H1 (cell line): ENCODE measurements around the gene GLB1L2. TPM values are rescaled to one million over a fixed set of nuclear protein-coding genes. Genes with fewer than 3 reads are reported as not detected.

Source experiments
- CTCF ChIA-PET: fragments of 300-600 bp; sonication (Branson Sonifier 250); formaldehyde crosslinking; loops from one replicate; lab custom pipeline; 2021; ENCODE audit not compliant: partially characterized antibody; lab: Charles Lee
- POLR2A ChIA-PET: fragments of 300-600 bp; sonication (Branson Sonifier 250); formaldehyde crosslinking; loops from one replicate; lab custom pipeline; 2021; ENCODE audit warnings: inconsistent platforms; ENCODE audit not compliant: partially characterized antibody; lab: Charles Lee
- DNase-seq, 2 experiments: peaks; one replicate each; pipeline versions ENCODE4 v3.0.0 to v3.0.0-alpha.2; 2010 to 2022; ENCODE audit warnings: low spot score in 2 of 2, low read depth in 1 of 2, mixed read lengths in 1 of 2
- FAIRE-seq: peaks from 2 replicates; lab custom pipeline; 2011; peaks lifted over from hg19 to GRCh38; lab: Jason Lieb, UNC
- H2AFZ ChIP-seq: 2 replicates; pipeline ENCODE4 v1.8.1; 2012; ENCODE audit warnings: low read length, inconsistent platforms
- H2AK5ac ChIP-seq: 2 replicates; pipeline ENCODE4 v1.6.1; 2013; ENCODE audit warnings: low read depth, low read length
- H2BK120ac ChIP-seq: replicated peaks from 2 replicates; pipeline ENCODE3; 2013; ENCODE audit warnings: low read depth, low read length, inconsistent platforms
- H2BK12ac ChIP-seq: 2 replicates; pipeline ENCODE4 v1.6.1; 2013; ENCODE audit warnings: low read depth, low read length
- H2BK15ac ChIP-seq: 2 replicates; pipeline ENCODE4 v1.6.1; 2013; ENCODE audit warnings: low read length
- H2BK20ac ChIP-seq: 2 replicates; pipeline ENCODE4 v1.6.1; 2013; ENCODE audit warnings: low read length
- H2BK5ac ChIP-seq: 2 replicates; pipeline ENCODE4 v1.6.1; 2013; ENCODE audit warnings: low read depth, low read length
- H3K14ac ChIP-seq: 2 replicates; pipeline ENCODE4 v1.6.1; 2013; ENCODE audit warnings: inconsistent platforms; ENCODE audit not compliant: insufficient read length
- H3K18ac ChIP-seq: 2 replicates; pipeline ENCODE4 v1.6.1; 2013; ENCODE audit warnings: low read length; ENCODE audit errors: extremely low read depth
- H3K23ac ChIP-seq: 2 replicates; pipeline ENCODE4 v1.6.1; 2013; ENCODE audit warnings: inconsistent platforms; ENCODE audit not compliant: insufficient read length
- H3K23me2 ChIP-seq: 2 replicates; pipeline ENCODE4 v1.6.1; 2013; ENCODE audit warnings: low read depth, low read length
- H3K27ac ChIP-seq: 2 replicates; pipeline ENCODE4 v1.6.1; 2011; ENCODE audit warnings: low read depth, low read length, inconsistent platforms
- H3K27me3 ChIP-seq, 4 experiments: replicated peaks in 1 of 4; 1 replicate in 1 of 4; 2 replicates in 3 of 4; pipeline versions ENCODE4 v1.6.1 to v1.8.1; 2011 to 2013; ENCODE audit warnings: low read length in 3 of 4, mild to moderate bottlenecking in 3 of 4, inconsistent platforms in 2 of 4, mixed read lengths in 2 of 4, moderate library complexity in 1 of 4; ENCODE audit not compliant: control insufficient read depth in 3 of 4, insufficient read depth in 3 of 4; ENCODE audit errors: extremely low read depth in 1 of 4
- H3K36me3 ChIP-seq, 4 experiments: 2 replicates each; pipeline versions ENCODE4 v1.6.1 to v1.8.1; 2011 to 2013; ENCODE audit warnings: mild to moderate bottlenecking in 4 of 4, low read length in 3 of 4, moderate library complexity in 2 of 4, control low read depth in 1 of 4, inconsistent platforms in 1 of 4; ENCODE audit not compliant: insufficient read depth in 4 of 4, control insufficient read depth in 2 of 4
- H3K4ac ChIP-seq: replicated peaks from 2 replicates; pipeline ENCODE3; 2013; ENCODE audit warnings: low read length, low read depth, mixed read lengths, inconsistent platforms; ENCODE audit not compliant: insufficient read length
- H3K4me1 ChIP-seq, 4 experiments: replicated peaks in 1 of 4; 1 replicate in 1 of 4; 2 replicates in 3 of 4; pipeline versions ENCODE4 v1.6.1 to v1.8.1; 2011 to 2013; ENCODE audit warnings: low read length in 3 of 4, inconsistent platforms in 2 of 4, mixed read lengths in 1 of 4; ENCODE audit not compliant: insufficient read depth in 4 of 4, control insufficient read depth in 3 of 4
- H3K4me2 ChIP-seq, 2 experiments: 2 replicates each; pipeline versions ENCODE4 v1.6.1 to v1.8.1; 2011 to 2013; ENCODE audit warnings: low read depth in 2 of 2, low read length in 2 of 2, control low read depth in 1 of 2, inconsistent platforms in 1 of 2, mild to moderate bottlenecking in 1 of 2; ENCODE audit not compliant: insufficient read depth in 1 of 2
- H3K4me3 ChIP-seq, 4 experiments: fragments of 200-600, 300-600 bp in 1 of 4; sonication (generic), shearing (Covaris generic), sonication (Bioruptor Twin) in 1 of 4; 2 replicates each; pipeline versions ENCODE4 v1.5.1 to v1.8.1; 2011 to 2016; ENCODE audit warnings: low read length in 4 of 4, low read depth in 3 of 4, control low read depth in 2 of 4, inconsistent platforms in 2 of 4, mild to moderate bottlenecking in 2 of 4, mixed read lengths in 1 of 4, moderate library complexity in 1 of 4; ENCODE audit not compliant: insufficient read depth in 2 of 4; ENCODE audit errors: extremely low read depth in 1 of 4
- H3K56ac ChIP-seq: replicated peaks from 2 replicates; pipeline ENCODE3; 2013; ENCODE audit warnings: low read depth, mild to moderate bottlenecking, mixed read lengths, low read length, inconsistent platforms; ENCODE audit not compliant: insufficient read length
- H3K79me1 ChIP-seq: 2 replicates; pipeline ENCODE4 v1.6.1; 2013; ENCODE audit warnings: low read depth, low read length, control low read depth
- H3K79me2 ChIP-seq, 2 experiments: 2 replicates each; pipeline versions ENCODE4 v1.6.1 to v1.8.1; 2012 to 2013; ENCODE audit warnings: low read length in 2 of 2, mild to moderate bottlenecking in 2 of 2, inconsistent platforms in 1 of 2; ENCODE audit not compliant: insufficient read depth in 2 of 2, control insufficient read depth in 1 of 2
- H3K9ac ChIP-seq, 4 experiments: replicated peaks in 1 of 4; 1 replicate in 1 of 4; 2 replicates in 3 of 4; pipeline versions ENCODE4 v1.6.1 to v1.8.1; 2011 to 2013; ENCODE audit warnings: low read depth in 3 of 4, low read length in 3 of 4, control low read depth in 2 of 4, mild to moderate bottlenecking in 2 of 4, moderate library complexity in 2 of 4, inconsistent platforms in 1 of 4; ENCODE audit errors: extremely low read depth in 1 of 4
- H3K9me3 ChIP-seq, 2 experiments: 2 replicates each; pipeline versions ENCODE4 v1.6.1 to v1.8.1; 2012 to 2013; ENCODE audit warnings: mild to moderate bottlenecking in 2 of 2, moderate library complexity in 2 of 2, control low read depth in 1 of 2, inconsistent platforms in 1 of 2, low read depth in 1 of 2, low read length in 1 of 2, mixed read lengths in 1 of 2; ENCODE audit not compliant: insufficient read depth in 2 of 2
- H4K20me1 ChIP-seq, 2 experiments: replicated peaks in 1 of 2; 2 replicates each; pipeline versions ENCODE3 to v1.8.1; 2011 to 2013; ENCODE audit warnings: inconsistent platforms in 2 of 2, low read length in 2 of 2, mild to moderate bottlenecking in 1 of 2; ENCODE audit not compliant: insufficient read depth in 2 of 2, control insufficient read depth in 1 of 2
- H4K5ac ChIP-seq: 2 replicates; pipeline ENCODE4 v1.6.1; 2013; ENCODE audit warnings: low read length, low read depth, mixed read lengths, inconsistent platforms; ENCODE audit not compliant: insufficient read length
- H4K8ac ChIP-seq: 2 replicates; pipeline ENCODE4 v1.8.0; 2013; ENCODE audit warnings: mild to moderate bottlenecking, moderate library complexity, low read length, inconsistent platforms; ENCODE audit not compliant: insufficient read depth; ENCODE audit errors: extremely low read depth
- H4K91ac ChIP-seq: replicated peaks from 2 replicates; pipeline ENCODE3; 2013; ENCODE audit warnings: low read length, mixed read lengths, inconsistent platforms; ENCODE audit not compliant: insufficient read length
- BACH1 ChIP-seq: IDR thresholded peaks from 2 replicates; pipeline ENCODE4 v1.6.1; 2012; ENCODE audit warnings: low read length, improper control_type of control experiment
- CREB1 ChIP-seq: IDR thresholded peaks from 2 replicates; pipeline ENCODE4 v1.6.1; 2012; ENCODE audit warnings: inconsistent platforms
- E2F6 ChIP-seq: IDR thresholded peaks from 2 replicates; pipeline ENCODE4 v1.6.1; 2012; ENCODE audit warnings: inconsistent platforms
- MAX ChIP-seq: IDR thresholded peaks from 2 replicates; pipeline ENCODE4 v1.6.1; 2012; ENCODE audit warnings: inconsistent platforms
- RBBP5 ChIP-seq: IDR thresholded peaks from 2 replicates; pipeline ENCODE4 v1.7.1; 2012; ENCODE audit warnings: low read depth, mild to moderate bottlenecking, inconsistent platforms, low read length, moderate library complexity, borderline replicate concordance
- SIN3A ChIP-seq, 2 experiments: IDR thresholded peaks in 1 of 2; conservative IDR thresholded peaks in 1 of 2; 2 replicates each; pipeline ENCODE4 v1.6.1; 2011 to 2012; ENCODE audit warnings: low read length in 2 of 2, improper control_type of control experiment in 1 of 2, low read depth in 1 of 2, mild to moderate bottlenecking in 1 of 2
- WGBS, 2 experiments: shearing (Covaris generic) in 1 of 2; methylation state at CpG; one replicate each; pipeline versions ENCODE4 v1.1.6 to v1.1.7; 2013 to 2015; ENCODE audit warnings: low lambda C conversion rate in 2 of 2, mixed read lengths in 2 of 2, inconsistent platforms in 1 of 2, low coverage in 1 of 2, missing lambda C conversion rate in 1 of 2; ENCODE audit not compliant: insufficient replicate concordance in 2 of 2, insufficient coverage in 1 of 2, insufficient read length in 1 of 2; ENCODE audit errors: extremely low coverage in 1 of 2, missing lambda C conversion rate in 1 of 2; 5-methylcytosine and 5-hydroxymethylcytosine counted together
- long read RNA-seq, 2 experiments: library from RNA in 1 of 2; library from capped mRNA in 1 of 2; stranded (forward); transcript quantifications; one replicate each; pipeline ENCODE4 v2.0.0, GENCODE V29; 2021; ENCODE audit warnings: inconsistent platforms in 1 of 2
- polyA minus RNA-seq, 3 experiments: library from RNA; depleted of rRNA, polyadenylated mRNA; stranded (reverse); fragments of >200 nt; gene quantifications; 1 replicate in 2 of 3; 2 replicates in 1 of 3; pipeline ENCODE4 v1.2.3, GENCODE V29; 2011
- polyA plus RNA-seq, 7 experiments: library from polyadenylated mRNA; depleted of rRNA in 3 of 7; stranded (reverse) in 5 of 7; unstranded in 2 of 7; fragments of >200 nt in 5 of 7; fragments of 200-250 nt in 2 of 7; gene quantifications; 1 replicate in 5 of 7; 2 replicates in 1 of 7; 4 replicates in 1 of 7; pipeline versions ENCODE4 v1.2.1 to v1.2.3, GENCODE V29; 2011 to 2013; ENCODE audit warnings: missing spikeins in 2 of 7, mixed read lengths in 2 of 7
- total RNA-seq: library from RNA; stranded (reverse); fragmentation: NEBNext Ultra II Directional; extraction: Animal tissue kit (Norgen Biotek cat#: 25700); gene quantifications from 2 replicates; pipeline ENCODE4 v1.2.1, GENCODE V29; 2021

The GLB1L2 gene
- total RNA-seq = 7.9 and 8.0 TPM in 2 replicates
- polyA plus RNA-seq (2011; rRNA removed) = 4.4 and 5.7 TPM in 2 replicates
- polyA plus RNA-seq (2011; cell fraction: cytosol; rRNA removed) = 6.2 TPM
- 17.5 TPM for polyA plus RNA-seq (2011; cell fraction: nucleus; rRNA removed)
- 4.7 to 8.2 TPM (median 6.0 TPM) in 4 replicates for polyA plus RNA-seq (2012, experiment 1 of 2)
- 5.8 TPM for polyA plus RNA-seq (2012, experiment 2 of 2)
- polyA plus RNA-seq (2013, experiment 1 of 2) = 9.0 TPM
- polyA plus RNA-seq (2013, experiment 2 of 2) = 9.1 TPM
- polyA minus RNA-seq (2011; rRNA and poly(A)+ RNA removed) = 5.7 and 6.8 TPM in 2 replicates
- 2.8 TPM for polyA minus RNA-seq (2011; cell fraction: cytosol; rRNA and poly(A)+ RNA removed)
- polyA minus RNA-seq (2011; cell fraction: nucleus; rRNA and poly(A)+ RNA removed) = 3.1 TPM
- long read RNA-seq, experiment 1, partial matches to known transcripts = 1 of 3 reads
- long read RNA-seq, experiment 1, other reads (novel, unspliced or antisense) = 2 of 3 reads
- long read RNA-seq, experiment 2, partial matches to known transcripts = 0 of 2 reads
- long read RNA-seq, experiment 2, other reads (novel, unspliced or antisense) = 1 of 2 reads

- H2BK120ac ChIP-seq = no peak within 1 kb of the TSS
- POLR2A ChIA-PET = interaction anchor here (1.3 to 2.1 kb wide), 2 partner anchors 11 to 58 kb away, joined by 3 to 7 read pairs; no protein-coding TSS in a partner anchor
- peak in 1 of 2 experiments; percentile 86 for DNase-seq
- H3K79me1 ChIP-seq = no peaks in the 10 kb centered on the region
- no peak within 1 kb of the TSS for H2AK5ac ChIP-seq
- H4K20me1 ChIP-seq = no peaks in the 10 kb centered on the region
- no peak within 1 kb of the TSS for H3K4ac ChIP-seq
- H3K9ac ChIP-seq = peak within 1 kb of the TSS in 1 of 4 experiments; percentile 52; a peak in 2 of 7 replicates
- no peak within 1 kb of the TSS; the same call in 1 of the 2 replicates for H4K8ac ChIP-seq
- H2BK12ac ChIP-seq = no peak within 1 kb of the TSS
- no peaks in the 10 kb centered on the region for H3K79me2 ChIP-seq
- no peak within 1 kb of the TSS for H3K56ac ChIP-seq
- peaks cover 0 to 36% (median 24%) of the 10 kb centered on the region in 4 experiments; a peak in 5 of 7 replicates for H3K27me3 ChIP-seq
- H3K18ac ChIP-seq = no peak within 1 kb of the TSS; the same call in 1 of the 2 replicates
- no peak within 1 kb of the TSS for H4K5ac ChIP-seq
- H3K4me1 ChIP-seq = peaks cover 0 to 5% (median 4%) of the 10 kb centered on the region in 4 experiments; a peak in 4 of 7 replicates
- no peak within 1 kb of the TSS for H2BK5ac ChIP-seq
- CTCF ChIA-PET = interaction anchor here (0.9 to 2.1 kb wide), 5 partner anchors 10 to 649 kb away, joined by 3 to 5 read pairs (median 3); no protein-coding TSS in a partner anchor
- H3K14ac ChIP-seq = no peak within 1 kb of the TSS
- no peak within 1 kb of the TSS for H2BK15ac ChIP-seq
- H3K23ac ChIP-seq = no peak within 1 kb of the TSS
- H2BK20ac ChIP-seq = no peak within 1 kb of the TSS
- no peak for FAIRE-seq
- peak within 1 kb of the TSS; percentile 27; the same call in 1 of the 2 replicates for H2AFZ ChIP-seq
- H3K4me3 ChIP-seq = peak within 1 kb of the TSS; percentile 48 to 72 (median 66)
- H4K91ac ChIP-seq = no peak within 1 kb of the TSS
- no peaks in the 10 kb centered on the region for H3K36me3 ChIP-seq
- H3K9me3 ChIP-seq = no peaks in the 10 kb centered on the region
- 6% methylated on average over 25 of the region's 80 CpGs; no CpG with 5 or more reads in 1 of the 2 experiments for WGBS, 2 experiments
- H3K27ac ChIP-seq = no peak within 1 kb of the TSS
- peaks cover 8% of the 10 kb centered on the region; the same call in 1 of the 2 replicates for H3K23me2 ChIP-seq
- peak within 1 kb of the TSS; percentile 61 to 96 for H3K4me2 ChIP-seq
- TF ChIP-seq MAX (peak; percentile 54), E2F6 (peak; percentile 58), SIN3A (conservative IDR thresholded peaks at IDR 0.05 in 1 of 2, IDR thresholded peaks at IDR 0.05 in 1 of 2; ENCODE audit: low read depth in 1 of 2, low read length in 2 of 2) (0 out of 4 replicates have a peak, but pooled peaks have one; percentile 17 to 46), BACH1 (0 out of 2 replicates have a peak, but pooled peaks have one; percentile 26), RBBP5 (peak; percentile 92; the same call in 1 of the 2 replicates), CREB1 (0 out of 2 replicates have a peak, but pooled peaks have one; percentile 34)
Observed at GRCh38 chr11:134331354-134332188, at the start of gene GLB1L2. GLB1L2 (plus strand) TSS chr11:134331988; CDS start chr11:134332062, 74 bp downstream.
